ENCODE results near the gene FKBP10. TPM values are rescaled to one million over a fixed set of nuclear protein-coding genes. Genes with fewer than 3 reads are reported as not detected.
A peak's percentile ranks its signal among the peaks of the same experiment; 100 is the strongest.

The FKBP10 gene
- total RNA-seq, 1 experiment from 2014 or later: 0.92 TPM

DNA sequence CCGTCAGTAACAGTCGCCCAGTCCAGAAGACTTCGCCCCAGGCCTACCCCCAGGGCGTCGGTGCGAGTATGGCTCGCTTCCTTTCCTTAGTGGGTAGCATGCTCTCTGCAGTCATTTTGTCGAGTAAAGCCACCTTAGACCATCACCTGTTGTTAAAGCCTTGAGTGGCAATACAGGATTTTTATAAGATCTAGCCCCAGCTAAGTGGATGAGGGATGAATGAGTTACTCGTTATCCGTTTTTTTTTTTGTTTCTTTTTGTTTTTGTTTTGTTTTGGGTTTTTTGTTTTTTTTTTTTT is 52.7 kb downstream of the FKBP10 start:
- DNase-seq: no peak
- no peaks in the 10 kb centered on the region for H3K9me3 Mint-ChIP-seq (ENCODE audit: low read depth, unreplicated experiment)
- no peaks in the 10 kb centered on the region for H3K27me3 Mint-ChIP-seq (ENCODE audit: unreplicated experiment)
- TF ChIP-seq, protein P1, sequence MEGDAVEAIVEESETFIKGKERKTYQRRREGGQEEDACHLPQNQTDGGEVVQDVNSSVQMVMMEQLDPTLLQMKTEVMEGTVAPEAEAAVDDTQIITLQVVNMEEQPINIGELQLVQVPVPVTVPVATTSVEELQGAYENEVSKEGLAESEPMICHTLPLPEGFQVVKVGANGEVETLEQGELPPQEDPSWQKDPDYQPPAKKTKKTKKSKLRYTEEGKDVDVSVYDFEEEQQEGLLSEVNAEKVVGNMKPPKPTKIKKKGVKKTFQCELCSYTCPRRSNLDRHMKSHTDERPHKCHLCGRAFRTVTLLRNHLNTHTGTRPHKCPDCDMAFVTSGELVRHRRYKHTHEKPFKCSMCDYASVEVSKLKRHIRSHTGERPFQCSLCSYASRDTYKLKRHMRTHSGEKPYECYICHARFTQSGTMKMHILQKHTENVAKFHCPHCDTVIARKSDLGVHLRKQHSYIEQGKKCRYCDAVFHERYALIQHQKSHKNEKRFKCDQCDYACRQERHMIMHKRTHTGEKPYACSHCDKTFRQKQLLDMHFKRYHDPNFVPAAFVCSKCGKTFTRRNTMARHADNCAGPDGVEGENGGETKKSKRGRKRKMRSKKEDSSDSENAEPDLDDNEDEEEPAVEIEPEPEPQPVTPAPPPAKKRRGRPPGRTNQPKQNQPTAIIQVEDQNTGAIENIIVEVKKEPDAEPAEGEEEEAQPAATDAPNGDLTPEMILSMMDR (IDR thresholded peaks at IDR 0.05; ENCODE audit: unreplicated experiment): no peak
- intact Hi-C loops (cut with micrococcal nuclease; ENCODE audit: unreplicated experiment): no loop called here
- H3K27ac Mint-ChIP-seq (ENCODE audit: unreplicated experiment): peak overlapping the region; percentile 42
- peaks cover 9% of the 10 kb centered on the region for H3K4me1 Mint-ChIP-seq (ENCODE audit: low read depth, unreplicated experiment)
- CTCF ChIA-PET: interaction anchor here (0.7 to 1.9 kb wide), 4 partner anchors 14 to 242 kb away, joined by 3 to 7 read pairs (median 4); partner anchors contain the start of gene EIF1
- peaks cover 38% of the 10 kb centered on the region for H3K36me3 Mint-ChIP-seq (ENCODE audit: insufficient read depth, unreplicated experiment)
- H3K4me3 Mint-ChIP-seq (ENCODE audit: low read depth, unreplicated experiment): no peak overlapping the region
- BruUV-seq (replicated peaks): no TSS peak

DNA sequence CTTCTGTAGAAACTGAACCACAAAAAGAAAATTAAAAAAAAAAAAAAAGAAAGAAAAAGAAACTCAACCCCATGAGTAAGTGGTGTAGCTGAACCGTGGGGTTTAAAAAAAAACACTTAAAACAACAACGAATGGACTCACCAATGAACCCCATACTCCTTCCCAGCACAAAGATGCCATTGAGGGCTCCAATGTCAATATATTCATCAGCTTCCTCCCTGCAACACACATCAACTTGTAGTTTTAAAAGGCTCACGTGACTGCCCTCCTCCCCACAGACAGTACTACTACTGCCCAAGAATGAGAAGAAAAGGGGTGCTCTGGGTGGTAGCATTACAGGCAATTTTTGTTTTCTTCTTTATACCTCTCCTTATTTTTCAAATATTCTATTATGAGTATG is 55.8 kb downstream of the FKBP10 start:
- Mint-ChIP-seq H3K4me1 (ENCODE audit: low read depth, unreplicated experiment) (no peaks in the 10 kb centered on the region), H3K27me3 (ENCODE audit: unreplicated experiment) (no peaks in the 10 kb centered on the region), H3K27ac (ENCODE audit: unreplicated experiment) (no peak overlapping the region), H3K4me3 (ENCODE audit: low read depth, unreplicated experiment) (no peak overlapping the region), H3K9me3 (ENCODE audit: low read depth, unreplicated experiment) (no peaks in the 10 kb centered on the region), H3K36me3 (ENCODE audit: insufficient read depth, unreplicated experiment) (peaks cover 69% of the 10 kb centered on the region)
- CTCF ChIA-PET: no interaction called here
- TF ChIP-seq, protein P1 (IDR thresholded peaks at IDR 0.05; ENCODE audit: unreplicated experiment): no peak
- intact Hi-C loops (cut with micrococcal nuclease; ENCODE audit: unreplicated experiment): no loop called here
- no peak for DNase-seq
- BruUV-seq (replicated peaks): no TSS peak

DNA sequence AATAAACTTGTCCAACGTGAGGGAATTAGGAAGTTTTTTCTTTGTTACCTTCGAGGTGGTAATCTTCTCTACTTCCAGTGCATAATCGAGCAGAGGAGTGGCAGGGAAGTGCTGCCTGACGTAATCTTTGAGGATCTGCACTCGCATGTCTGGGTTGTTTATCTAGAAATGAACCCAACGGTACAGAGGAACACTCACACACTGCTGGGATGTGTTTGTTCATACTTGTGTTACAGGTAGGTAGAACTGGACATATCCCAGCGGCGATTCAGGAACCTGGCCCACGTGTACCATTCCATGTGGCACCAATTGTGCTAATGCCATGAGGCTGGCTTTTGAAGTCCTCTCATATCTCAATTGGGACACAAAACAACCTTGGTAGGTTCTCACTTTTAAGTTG is 56.6 kb downstream of the FKBP10 start:
- Mint-ChIP-seq H3K9me3 (ENCODE audit: low read depth, unreplicated experiment) (no peaks in the 10 kb centered on the region), H3K27ac (ENCODE audit: unreplicated experiment) (no peak overlapping the region), H3K36me3 (ENCODE audit: insufficient read depth, unreplicated experiment) (peaks cover 77% of the 10 kb centered on the region), H3K27me3 (ENCODE audit: unreplicated experiment) (no peaks in the 10 kb centered on the region), H3K4me3 (ENCODE audit: low read depth, unreplicated experiment) (no peak overlapping the region), H3K4me1 (ENCODE audit: low read depth, unreplicated experiment) (no peaks in the 10 kb centered on the region)
- BruUV-seq (replicated peaks): no TSS peak
- TF ChIP-seq, protein P1 (IDR thresholded peaks at IDR 0.05; ENCODE audit: unreplicated experiment): no peak
- intact Hi-C loops (cut with micrococcal nuclease; ENCODE audit: unreplicated experiment): no loop called here
- CTCF ChIA-PET: no interaction called here
- no peak for DNase-seq

DNA sequence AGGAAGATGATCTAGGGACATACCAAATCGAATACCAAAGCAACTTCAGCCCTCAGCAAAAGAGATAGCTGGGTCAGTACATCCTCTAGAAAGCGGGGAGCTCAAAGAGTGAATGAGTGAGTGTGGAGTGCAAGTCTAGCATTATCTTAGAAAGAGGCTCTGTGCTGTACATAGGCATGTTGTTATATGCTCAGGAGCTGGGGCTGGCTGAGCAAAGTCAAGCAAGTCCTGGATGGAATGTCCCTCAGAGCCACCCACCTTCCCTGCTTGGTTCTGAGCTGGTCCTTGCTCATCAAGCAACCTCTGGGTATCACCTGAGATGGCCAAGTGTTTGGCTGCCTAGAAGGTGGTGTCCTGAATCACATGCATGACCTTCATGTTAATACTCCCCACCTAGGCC is 57.3 kb downstream of the FKBP10 start:
- H3K27ac Mint-ChIP-seq (ENCODE audit: unreplicated experiment): no peak overlapping the region
- H3K9me3 Mint-ChIP-seq (ENCODE audit: low read depth, unreplicated experiment): no peaks in the 10 kb centered on the region
- no peaks in the 10 kb centered on the region for H3K27me3 Mint-ChIP-seq (ENCODE audit: unreplicated experiment)
- H3K4me3 Mint-ChIP-seq (ENCODE audit: low read depth, unreplicated experiment): no peak overlapping the region
- TF ChIP-seq, protein P1 (IDR thresholded peaks at IDR 0.05; ENCODE audit: unreplicated experiment): no peak
- H3K4me1 Mint-ChIP-seq (ENCODE audit: low read depth, unreplicated experiment): no peaks in the 10 kb centered on the region
- H3K36me3 Mint-ChIP-seq (ENCODE audit: insufficient read depth, unreplicated experiment): peaks cover 84% of the 10 kb centered on the region
- no TSS peak for BruUV-seq (replicated peaks)
- no peak for DNase-seq
- CTCF ChIA-PET: interaction anchor here (0.5 kb wide), 1 partner anchor 251 kb away, joined by 3 read pairs; no protein-coding TSS in a partner anchor
- intact Hi-C loops (cut with micrococcal nuclease; ENCODE audit: unreplicated experiment): no loop called here
